Measurements from ENCODE around the gene AREL1. TPM values are rescaled to one million over a fixed set of nuclear protein-coding genes. Genes with fewer than 3 reads are reported as not detected.
A peak's percentile ranks its signal among the peaks of the same experiment; 100 is the strongest.

AREL1 gene
- total and polyA plus RNA-seq, 9 donors, result 8.2 to 38.1 (median 24.0) TPM

DNA sequence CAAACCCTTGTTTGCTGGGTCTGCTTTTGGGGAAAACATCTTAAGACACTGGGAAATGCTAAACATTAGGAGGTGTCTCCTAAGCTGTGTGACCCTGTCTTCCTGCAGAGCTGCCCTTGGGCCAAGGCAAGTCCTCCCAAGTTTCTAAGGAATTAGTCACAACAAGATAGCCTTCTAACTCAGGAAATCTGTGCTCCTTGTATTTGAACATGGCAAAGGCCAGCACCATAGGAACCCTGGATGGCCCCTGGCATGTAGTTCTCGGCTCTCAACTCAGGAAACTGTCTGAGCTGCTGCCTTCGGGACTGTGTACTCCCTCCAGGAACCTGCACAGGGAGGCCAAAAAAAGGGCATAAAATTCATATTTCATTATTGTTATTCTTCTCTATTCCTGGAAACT lies 63.2 kb downstream of the AREL1 start:
- H3K4me3 ChIP-seq, result no peak overlapping the region
- no peak overlapping the region for H3K27ac ChIP-seq
- intact Hi-C loops (cut with DNase I), result loop anchor here in 1 of 4 donors (10.0 kb wide), 1 partner anchor 55 kb away; no protein-coding TSS in a partner anchor
- H3K4me1 ChIP-seq (ENCODE audit: insufficient read depth), result peaks cover 23% of the 10 kb centered on the region
- H3K9me3 ChIP-seq, result no peaks in the 10 kb centered on the region
- no peaks in the 10 kb centered on the region for H3K36me3 ChIP-seq
- no peak for DNase-seq
- WGBS, 3 donors, result 12 to 16% (median 15%) methylated on average over 2 of the region's 2 CpGs
- TF ChIP-seq EP300 (IDR thresholded peaks at IDR 0.05), result no peak
- TF ChIP-seq, protein P1, sequence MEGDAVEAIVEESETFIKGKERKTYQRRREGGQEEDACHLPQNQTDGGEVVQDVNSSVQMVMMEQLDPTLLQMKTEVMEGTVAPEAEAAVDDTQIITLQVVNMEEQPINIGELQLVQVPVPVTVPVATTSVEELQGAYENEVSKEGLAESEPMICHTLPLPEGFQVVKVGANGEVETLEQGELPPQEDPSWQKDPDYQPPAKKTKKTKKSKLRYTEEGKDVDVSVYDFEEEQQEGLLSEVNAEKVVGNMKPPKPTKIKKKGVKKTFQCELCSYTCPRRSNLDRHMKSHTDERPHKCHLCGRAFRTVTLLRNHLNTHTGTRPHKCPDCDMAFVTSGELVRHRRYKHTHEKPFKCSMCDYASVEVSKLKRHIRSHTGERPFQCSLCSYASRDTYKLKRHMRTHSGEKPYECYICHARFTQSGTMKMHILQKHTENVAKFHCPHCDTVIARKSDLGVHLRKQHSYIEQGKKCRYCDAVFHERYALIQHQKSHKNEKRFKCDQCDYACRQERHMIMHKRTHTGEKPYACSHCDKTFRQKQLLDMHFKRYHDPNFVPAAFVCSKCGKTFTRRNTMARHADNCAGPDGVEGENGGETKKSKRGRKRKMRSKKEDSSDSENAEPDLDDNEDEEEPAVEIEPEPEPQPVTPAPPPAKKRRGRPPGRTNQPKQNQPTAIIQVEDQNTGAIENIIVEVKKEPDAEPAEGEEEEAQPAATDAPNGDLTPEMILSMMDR (IDR thresholded peaks at IDR 0.05), result no peak
- no peak for TF ChIP-seq POLR2A (IDR thresholded peaks at IDR 0.05)
- H3K27me3 ChIP-seq, result no peaks in the 10 kb centered on the region

DNA sequence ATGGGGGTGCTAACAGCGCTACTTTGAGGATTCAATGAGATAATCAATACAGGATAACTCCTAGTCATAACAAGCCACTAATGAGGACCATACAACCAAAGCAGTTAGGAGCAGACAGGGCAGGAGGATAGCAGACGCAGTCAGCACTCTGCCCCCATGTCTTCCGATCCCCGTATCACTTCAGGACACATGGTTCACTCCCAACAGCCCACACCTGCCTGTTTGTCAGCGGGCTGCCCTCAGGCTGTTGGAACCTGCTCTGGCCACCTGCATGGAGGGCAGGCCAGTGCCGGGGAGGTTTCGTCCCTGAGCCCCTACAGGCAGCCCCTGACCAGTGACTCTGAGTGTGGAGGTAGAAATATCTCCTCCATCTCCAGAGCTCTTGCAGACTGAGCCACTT lies 63.7 kb downstream of the AREL1 start:
- intact Hi-C loops (cut with DNase I), result no loop called here
- WGBS, 3 donors, result 32 to 71% (median 58%) methylated on average over 7 of the region's 7 CpGs
- no peaks in the 10 kb centered on the region for H3K9me3 ChIP-seq
- no peaks in the 10 kb centered on the region for H3K27me3 ChIP-seq
- TF ChIP-seq POLR2A (IDR thresholded peaks at IDR 0.05) (no peak), EP300 (IDR thresholded peaks at IDR 0.05) (no peak)
- TF ChIP-seq, protein P1 (IDR thresholded peaks at IDR 0.05), result no peak
- H3K27ac ChIP-seq, result peak overlapping the region in 1 of 2 donors; percentile 41
- H3K4me3 ChIP-seq, result no peak overlapping the region
- H3K4me1 ChIP-seq (ENCODE audit: insufficient read depth), result peaks cover 23% of the 10 kb centered on the region
- no peak for DNase-seq
- H3K36me3 ChIP-seq, result no peaks in the 10 kb centered on the region

GRCh38 chr14:74648601-74649000 lies 64.3 kb downstream of the AREL1 start:
- 18 to 30% (median 25%) methylated on average over 7 of the region's 7 CpGs for WGBS, 3 donors
- intact Hi-C loops (cut with DNase I), result no loop called here
- Histone ChIP-seq H3K4me3 (no peak overlapping the region), H3K27ac (peak overlapping the region in 1 of 2 donors; percentile 41), H3K9me3 (no peaks in the 10 kb centered on the region), H3K4me1 (ENCODE audit: insufficient read depth) (peaks cover 23% of the 10 kb centered on the region), H3K36me3 (no peaks in the 10 kb centered on the region), H3K27me3 (no peaks in the 10 kb centered on the region)
- TF ChIP-seq POLR2A (IDR thresholded peaks at IDR 0.05), result no peak
- TF ChIP-seq EP300 (IDR thresholded peaks at IDR 0.05), result no peak
- TF ChIP-seq, protein P1 (IDR thresholded peaks at IDR 0.05), result no peak
- DNase-seq, result no peak

GRCh38 chr14:74647678-74648461 lies 65.0 kb downstream of the AREL1 start:
- H3K27ac ChIP-seq, result peak overlapping the region in 1 of 2 donors; percentile 41
- intact Hi-C loops (cut with DNase I), result no loop called here
- WGBS, 3 donors, result 6 to 12% (median 7%) methylated on average over 7 of the region's 7 CpGs

More at GRCh38 chr14:74647678-74648461, 65.0 kb downstream of the AREL1 start:
- no peak overlapping the region for H3K4me3 ChIP-seq
- H3K4me1 ChIP-seq (ENCODE audit: insufficient read depth), result peaks cover 23% of the 10 kb centered on the region
- no peak for TF ChIP-seq POLR2A (IDR thresholded peaks at IDR 0.05)
- no peak for TF ChIP-seq EP300 (IDR thresholded peaks at IDR 0.05)
- TF ChIP-seq, protein P1 (IDR thresholded peaks at IDR 0.05), result no peak
- peak; percentile 45 to 74 (median 55) for DNase-seq
- no peaks in the 10 kb centered on the region for H3K36me3 ChIP-seq
- no peaks in the 10 kb centered on the region for H3K27me3 ChIP-seq
- no peaks in the 10 kb centered on the region for H3K9me3 ChIP-seq

Measured in ovary (tissue), 9 donors.